Smooth muscle cell (in vitro differentiated cells): ENCODE measurements around the gene CA10. TPM values are rescaled to one million over a fixed set of nuclear protein-coding genes. Genes with fewer than 3 reads are reported as not detected.

ENCODE experiments used
- DNase-seq: peaks from one replicate; lab custom pipeline; 2025; ENCODE audit not compliant: unreplicated experiment; lab: John Stamatoyannopoulos, UW
- H2AFZ ChIP-seq: fragments of 200-600 bp; sonication (generic); 2 replicates; pipeline ENCODE4 v1.6.0; 2016; ENCODE audit warnings: antibody characterized with exemption, low read depth, mild to moderate bottlenecking
- H3F3A ChIP-seq: fragments of 200-600 bp; sonication (generic); 2 replicates; pipeline ENCODE4 v1.6.0; 2017; ENCODE audit warnings: antibody characterized with exemption, low read depth
- H3K27ac ChIP-seq: fragments of 200-600 bp; sonication (generic); 2 replicates; pipeline ENCODE4 v1.5.1; 2016; ENCODE audit warnings: low read depth, mild to moderate bottlenecking
- H3K27me3 ChIP-seq: fragments of 200-600 bp; sonication (generic); 2 replicates; pipeline ENCODE4 v1.6.1; 2016; ENCODE audit warnings: low read depth, mild to moderate bottlenecking
- H3K36me3 ChIP-seq: fragments of 200-600 bp; sonication (generic); 2 replicates; pipeline ENCODE4 v1.5.1; 2016; ENCODE audit warnings: low read depth
- H3K4me1 ChIP-seq: fragments of 200-600 bp; sonication (generic); 2 replicates; pipeline ENCODE4 v1.5.1; 2016; ENCODE audit warnings: low read depth
- H3K4me2 ChIP-seq: fragments of 200-600 bp; sonication (generic); 2 replicates; pipeline ENCODE4 v1.6.0; 2016; ENCODE audit warnings: mild to moderate bottlenecking
- H3K4me3 ChIP-seq: fragments of 200-600 bp; sonication (generic); 2 replicates; pipeline ENCODE4 v1.5.1; 2016; ENCODE audit warnings: mild to moderate bottlenecking
- H3K79me2 ChIP-seq: fragments of 200-600 bp; sonication (generic); 2 replicates; pipeline ENCODE4 v1.6.0; 2016; ENCODE audit warnings: low read depth, mild to moderate bottlenecking
- H3K9ac ChIP-seq: fragments of 200-600 bp; sonication (generic); 2 replicates; pipeline ENCODE4 v1.6.0; 2016; ENCODE audit warnings: low read depth
- H3K9me3 ChIP-seq: fragments of 200-600 bp; sonication (generic); replicated peaks from 2 replicates; pipeline ENCODE4 v1.5.1; 2016; ENCODE audit warnings: low read depth
- H4K20me1 ChIP-seq: fragments of 200-600 bp; sonication (generic); 2 replicates; pipeline ENCODE4 v1.6.0; 2016; ENCODE audit warnings: low read depth
- WGBS: methylation state at CpG from one replicate; pipeline ENCODE4 v1.1.7; 2016; ENCODE audit warnings: low lambda C conversion rate; 5-methylcytosine and 5-hydroxymethylcytosine counted together
- polyA plus RNA-seq: library from polyadenylated mRNA; unstranded; fragments of >200 nt; fragmentation: Nextera tagmentation; extraction: Ambion mirVana; gene quantifications from 2 replicates; pipeline ENCODE4 v1.2.1, GENCODE V29; 2016
- total RNA-seq: library from RNA; depleted of rRNA; stranded (reverse); fragments of >200 nt; gene quantifications from 2 replicates; pipeline ENCODE4 v1.2.3, GENCODE V29; 2014
- TF ChIP-seq, protein P1 (sequence below): fragments of 200-600 bp; sonication (generic); IDR thresholded peaks from 2 replicates; pipeline ENCODE4 v1.5.1; 2017; ENCODE audit warnings: borderline replicate concordance, mild to moderate bottlenecking, antibody characterized with exemption; ENCODE audit not compliant: insufficient read depth, poor library complexity, severe bottlenecking

Gene CA10
- total and polyA plus RNA-seq, 2 experiments from 2014 or later = 0.54 TPM; not detected in 1

DNA sequence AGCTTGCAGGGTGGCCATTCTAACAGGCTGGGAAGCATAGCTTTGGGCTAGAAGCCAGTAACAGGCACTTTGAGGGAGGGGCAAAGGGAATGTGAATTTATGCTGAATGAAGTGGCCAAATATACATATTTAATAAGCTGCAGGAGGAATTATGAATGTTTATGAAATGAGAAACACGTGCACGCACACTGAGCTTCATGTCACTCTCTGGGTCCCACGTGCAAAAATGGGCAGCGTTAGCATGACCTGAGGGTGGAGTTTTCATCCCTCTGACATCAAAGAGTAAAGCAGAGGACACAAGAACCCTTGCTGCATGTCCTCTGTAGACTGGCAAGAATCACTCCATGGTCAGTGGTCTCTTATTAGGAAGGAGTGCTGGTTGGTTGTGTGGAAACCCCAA lies 561.2 kb downstream of the CA10 start:
- no peaks in the 10 kb centered on the region for H3F3A ChIP-seq
- no peak overlapping the region for H3K27ac ChIP-seq
- H3K36me3 ChIP-seq = no peaks in the 10 kb centered on the region
- H2AFZ ChIP-seq = no peak overlapping the region
- no peaks in the 10 kb centered on the region for H4K20me1 ChIP-seq
- no peak overlapping the region for H3K9ac ChIP-seq
- no peaks in the 10 kb centered on the region for H3K9me3 ChIP-seq
- H3K4me2 ChIP-seq = no peak overlapping the region
- no peaks in the 10 kb centered on the region for H3K4me1 ChIP-seq
- H3K27me3 ChIP-seq = no peaks in the 10 kb centered on the region
- H3K4me3 ChIP-seq = no peak overlapping the region
- DNase-seq = no peak
- TF ChIP-seq, protein P1, sequence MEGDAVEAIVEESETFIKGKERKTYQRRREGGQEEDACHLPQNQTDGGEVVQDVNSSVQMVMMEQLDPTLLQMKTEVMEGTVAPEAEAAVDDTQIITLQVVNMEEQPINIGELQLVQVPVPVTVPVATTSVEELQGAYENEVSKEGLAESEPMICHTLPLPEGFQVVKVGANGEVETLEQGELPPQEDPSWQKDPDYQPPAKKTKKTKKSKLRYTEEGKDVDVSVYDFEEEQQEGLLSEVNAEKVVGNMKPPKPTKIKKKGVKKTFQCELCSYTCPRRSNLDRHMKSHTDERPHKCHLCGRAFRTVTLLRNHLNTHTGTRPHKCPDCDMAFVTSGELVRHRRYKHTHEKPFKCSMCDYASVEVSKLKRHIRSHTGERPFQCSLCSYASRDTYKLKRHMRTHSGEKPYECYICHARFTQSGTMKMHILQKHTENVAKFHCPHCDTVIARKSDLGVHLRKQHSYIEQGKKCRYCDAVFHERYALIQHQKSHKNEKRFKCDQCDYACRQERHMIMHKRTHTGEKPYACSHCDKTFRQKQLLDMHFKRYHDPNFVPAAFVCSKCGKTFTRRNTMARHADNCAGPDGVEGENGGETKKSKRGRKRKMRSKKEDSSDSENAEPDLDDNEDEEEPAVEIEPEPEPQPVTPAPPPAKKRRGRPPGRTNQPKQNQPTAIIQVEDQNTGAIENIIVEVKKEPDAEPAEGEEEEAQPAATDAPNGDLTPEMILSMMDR = no peak
- H3K79me2 ChIP-seq = no peaks in the 10 kb centered on the region
- 93% methylated on average over 4 of the region's 4 CpGs for WGBS

DNA sequence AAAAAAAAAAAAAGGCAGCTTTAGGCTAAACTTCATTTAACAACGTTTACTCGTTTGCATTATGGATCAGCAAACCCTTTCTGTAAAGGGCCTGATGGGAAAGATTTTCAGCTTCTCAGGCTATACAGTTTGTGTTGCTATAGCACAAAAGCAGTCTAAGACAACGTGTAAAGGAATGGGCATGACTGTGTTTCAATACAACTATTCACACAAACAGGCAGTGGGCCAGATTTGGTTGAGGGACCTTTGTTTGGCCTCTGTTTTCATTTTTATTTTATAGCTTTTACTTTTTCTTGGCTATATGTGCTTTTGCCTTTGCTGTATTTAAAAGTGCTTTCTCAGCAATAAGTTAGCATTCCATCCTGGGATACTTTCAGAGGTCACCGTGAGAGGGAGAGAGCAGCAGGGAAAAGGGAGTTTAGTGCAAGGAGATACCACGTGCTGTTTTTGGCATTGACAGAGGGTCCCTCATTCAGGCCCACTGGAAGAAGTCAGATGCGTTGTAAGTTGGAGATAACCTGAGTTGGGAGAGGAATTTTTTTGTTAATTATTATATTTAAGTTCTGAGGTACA lies 562.6 kb downstream of the CA10 start:
- Histone ChIP-seq H3K4me3 (no peak overlapping the region), H3F3A (no peaks in the 10 kb centered on the region), H3K36me3 (no peaks in the 10 kb centered on the region), H3K27ac (no peak overlapping the region), H3K9ac (no peak overlapping the region), H3K4me1 (no peaks in the 10 kb centered on the region), H3K4me2 (no peak overlapping the region), H3K9me3 (no peaks in the 10 kb centered on the region), H2AFZ (no peak overlapping the region), H4K20me1 (no peaks in the 10 kb centered on the region), H3K27me3 (no peaks in the 10 kb centered on the region), H3K79me2 (no peaks in the 10 kb centered on the region)
- WGBS = 86% methylated on average over 6 of the region's 6 CpGs
- no peak for DNase-seq
- TF ChIP-seq, protein P1 = no peak

DNA sequence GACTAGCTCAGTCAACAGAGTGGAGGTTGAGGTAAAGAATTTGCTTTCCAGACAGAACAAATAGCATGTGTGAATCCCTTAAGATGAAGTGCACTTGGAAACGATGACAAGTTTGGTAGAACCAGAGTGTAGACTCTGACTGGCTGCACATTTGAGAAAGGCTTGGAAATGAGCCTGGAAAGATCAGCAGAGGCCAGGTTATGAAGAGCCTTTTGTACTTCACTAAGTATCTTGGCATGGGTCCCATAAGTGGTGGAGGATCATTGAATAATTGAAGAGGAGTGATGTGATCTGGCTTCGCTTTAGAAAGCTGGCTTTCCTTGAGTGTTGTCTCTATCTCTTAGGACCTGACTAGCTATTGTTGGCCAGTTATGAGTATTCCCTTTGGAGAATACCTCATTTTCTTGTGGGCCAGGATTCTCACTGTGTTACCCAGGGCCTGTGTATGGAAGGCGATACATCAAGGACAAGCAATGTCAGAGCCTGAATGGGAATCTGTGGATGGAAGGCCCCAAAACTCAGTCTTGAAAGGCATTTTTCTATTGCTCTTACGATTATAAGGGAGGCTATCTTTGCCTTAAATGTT lies 568.4 kb downstream of the CA10 start:
- no peaks in the 10 kb centered on the region for H3K36me3 ChIP-seq
- no peak overlapping the region for H3K9ac ChIP-seq
- no peaks in the 10 kb centered on the region for H4K20me1 ChIP-seq
- no peaks in the 10 kb centered on the region for H3K4me1 ChIP-seq
- H3F3A ChIP-seq = no peaks in the 10 kb centered on the region
- H3K27me3 ChIP-seq = no peaks in the 10 kb centered on the region
- no peak overlapping the region for H3K4me2 ChIP-seq
- no peaks in the 10 kb centered on the region for H3K79me2 ChIP-seq
- H3K9me3 ChIP-seq = peaks cover 4% of the 10 kb centered on the region
- no peak overlapping the region for H2AFZ ChIP-seq
- no peak overlapping the region for H3K4me3 ChIP-seq
- TF ChIP-seq, protein P1 = no peak
- no peak overlapping the region for H3K27ac ChIP-seq
- DNase-seq = no peak
- 85% methylated on average over 4 of the region's 4 CpGs for WGBS

DNA sequence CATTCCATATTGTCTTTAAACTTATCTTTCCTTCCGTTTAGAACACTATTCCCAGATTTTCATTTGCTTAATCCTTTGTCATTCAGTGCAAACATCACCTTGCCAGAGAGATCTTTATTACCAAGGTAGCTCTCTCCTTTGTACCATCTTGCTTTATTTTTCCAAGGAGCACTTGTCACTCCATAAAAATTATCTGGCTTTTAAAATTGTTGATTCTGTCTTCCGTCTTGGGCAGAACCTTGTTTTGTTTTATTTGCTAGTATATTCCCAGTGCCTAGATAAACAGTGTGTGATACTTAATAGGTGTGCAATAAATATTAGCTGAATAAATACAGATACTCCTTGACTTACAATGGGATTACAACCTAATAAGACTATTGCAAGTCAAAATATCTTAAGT lies 570.5 kb downstream of the CA10 start:
- Histone ChIP-seq H3K4me1 (no peaks in the 10 kb centered on the region), H3K27me3 (no peaks in the 10 kb centered on the region), H3K9ac (no peak overlapping the region), H3K36me3 (no peaks in the 10 kb centered on the region), H3K27ac (no peak overlapping the region), H3K9me3 (peaks cover 4% of the 10 kb centered on the region), H4K20me1 (no peaks in the 10 kb centered on the region), H3K79me2 (no peaks in the 10 kb centered on the region), H3F3A (no peaks in the 10 kb centered on the region), H3K4me2 (no peak overlapping the region), H2AFZ (no peak overlapping the region), H3K4me3 (no peak overlapping the region)
- TF ChIP-seq, protein P1 = no peak
- 74% methylated on average over 2 of the region's 2 CpGs for WGBS
- DNase-seq = no peak
